Activated CD4-positive, alpha-beta T cell treated with anti-CD3 and anti-CD28 coated beads, Interleukin-2, amount 50 U/mL, for 24 hours (primary cell): ENCODE measurements around the gene CSGALNACT2.
"Not testable (repeated sequence)": the region's sequence is repeated elsewhere in the genome, so short reads cannot be mapped to it uniquely, and the experiment has no call there.

Experiments used
- DNase-seq, 2 donors: peaks; one replicate each; pipeline ENCODE4 v3.0.0-alpha.2; 2020; ENCODE audit warnings: low read depth in 1 of 2, low spot score in 1 of 2

CSGALNACT2 gene

DNA sequence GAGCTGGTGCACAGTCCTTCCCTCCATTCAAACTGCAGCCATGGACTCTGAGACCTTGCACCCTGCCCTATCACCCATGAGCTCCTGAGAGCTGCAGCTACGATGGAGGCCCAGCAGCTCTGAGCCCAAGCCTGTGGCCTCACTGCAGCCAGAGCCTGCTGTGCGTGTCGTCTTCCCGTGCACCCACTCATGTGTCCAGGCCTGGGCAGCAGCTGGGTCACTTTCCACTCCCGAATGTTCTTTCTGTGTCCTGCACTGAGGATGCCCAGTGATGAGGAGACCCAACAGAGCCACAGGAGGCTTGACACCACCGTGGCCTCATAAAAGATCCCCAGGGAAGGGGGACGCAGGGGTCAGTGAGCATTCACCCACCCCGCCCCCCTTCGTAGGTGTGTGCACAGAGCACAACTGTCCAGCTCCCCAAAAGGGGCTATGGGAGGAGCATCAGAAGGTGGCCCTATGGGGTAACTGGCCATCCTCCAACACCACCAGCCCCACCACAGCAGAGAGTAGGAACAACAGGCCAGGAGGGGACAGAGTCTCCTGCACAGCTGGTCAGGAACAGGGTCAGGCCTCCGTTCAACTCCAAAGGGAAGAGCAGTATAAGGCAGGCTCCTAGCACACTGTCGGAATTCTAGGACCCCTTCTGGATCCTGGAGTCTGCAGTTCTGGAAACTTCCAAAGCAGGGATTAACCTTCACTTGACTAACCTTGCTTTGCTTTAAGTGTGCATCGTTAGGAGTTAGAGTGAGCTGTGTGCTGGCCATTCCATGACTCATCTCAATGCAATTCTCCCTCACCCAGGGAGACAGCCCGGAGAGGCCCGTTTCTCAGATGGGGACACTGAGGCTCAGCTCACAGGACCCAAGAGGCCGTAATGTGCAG lies 76.1 kb downstream of the CSGALNACT2 start:
- no peak for DNase-seq

DNA sequence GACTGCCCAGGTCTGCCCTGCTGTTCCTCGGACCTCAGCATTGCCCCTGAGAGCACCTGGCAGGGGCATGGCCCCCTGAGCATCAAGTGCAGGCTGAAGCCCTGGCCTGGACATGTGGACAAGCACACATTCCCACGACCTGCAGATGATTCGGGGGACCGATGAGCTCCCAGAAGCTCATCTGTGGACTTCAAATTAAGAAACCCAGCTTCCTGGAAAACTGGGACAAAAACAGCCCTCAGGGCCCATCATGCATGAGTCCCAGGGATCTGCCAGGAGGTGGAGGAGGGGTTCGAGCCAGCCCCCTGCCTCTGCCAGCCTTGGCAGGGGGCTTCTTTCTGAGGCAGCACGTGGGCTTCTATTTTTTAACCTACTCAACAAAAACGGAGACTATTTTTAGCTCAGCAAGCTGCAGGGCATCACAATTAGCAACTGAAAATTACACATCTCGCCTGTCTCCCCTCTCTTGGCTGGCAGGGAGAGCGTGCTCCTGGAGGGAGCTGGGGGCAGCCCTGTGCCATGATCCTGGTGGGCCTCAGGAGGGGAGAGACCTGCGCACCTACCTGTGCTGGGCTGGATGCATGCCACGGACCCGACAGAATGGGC lies 76.8 kb downstream of the CSGALNACT2 start:
- DNase-seq: no peak

DNA sequence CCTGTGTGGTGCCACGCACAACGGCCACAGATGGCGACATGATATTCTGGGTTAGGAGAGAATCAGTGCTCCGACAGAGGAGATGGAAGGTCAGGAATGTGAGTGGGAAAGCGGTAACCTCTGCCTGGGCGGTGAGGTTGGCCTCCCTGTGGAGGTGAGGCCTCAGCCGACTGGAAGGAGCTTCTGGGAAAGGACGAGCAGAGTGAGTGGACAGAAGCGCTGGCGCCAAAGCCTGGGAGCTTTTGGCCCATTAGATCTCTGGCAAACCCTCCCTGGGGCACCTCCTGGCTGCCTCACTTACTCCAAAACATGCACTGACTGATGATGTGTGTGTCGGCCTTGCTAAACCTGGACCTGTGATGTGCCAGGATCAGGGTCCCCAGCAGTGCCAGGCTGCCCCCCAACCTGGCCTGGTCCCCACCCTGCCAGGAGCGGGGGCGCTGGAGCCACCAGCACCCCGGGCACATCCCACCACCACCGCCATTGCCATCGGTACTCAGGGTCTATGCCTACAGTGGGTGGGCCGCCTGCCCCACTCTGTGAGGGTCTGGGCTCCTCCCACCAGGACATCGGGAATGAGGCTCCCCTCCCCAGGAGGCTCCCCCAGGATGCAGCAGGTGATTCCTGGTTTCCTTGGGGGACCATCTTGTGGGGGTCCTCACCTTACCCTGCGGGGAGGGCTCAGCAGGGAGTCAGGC lies 77.7 kb downstream of the CSGALNACT2 start:
- no peak for DNase-seq

DNA sequence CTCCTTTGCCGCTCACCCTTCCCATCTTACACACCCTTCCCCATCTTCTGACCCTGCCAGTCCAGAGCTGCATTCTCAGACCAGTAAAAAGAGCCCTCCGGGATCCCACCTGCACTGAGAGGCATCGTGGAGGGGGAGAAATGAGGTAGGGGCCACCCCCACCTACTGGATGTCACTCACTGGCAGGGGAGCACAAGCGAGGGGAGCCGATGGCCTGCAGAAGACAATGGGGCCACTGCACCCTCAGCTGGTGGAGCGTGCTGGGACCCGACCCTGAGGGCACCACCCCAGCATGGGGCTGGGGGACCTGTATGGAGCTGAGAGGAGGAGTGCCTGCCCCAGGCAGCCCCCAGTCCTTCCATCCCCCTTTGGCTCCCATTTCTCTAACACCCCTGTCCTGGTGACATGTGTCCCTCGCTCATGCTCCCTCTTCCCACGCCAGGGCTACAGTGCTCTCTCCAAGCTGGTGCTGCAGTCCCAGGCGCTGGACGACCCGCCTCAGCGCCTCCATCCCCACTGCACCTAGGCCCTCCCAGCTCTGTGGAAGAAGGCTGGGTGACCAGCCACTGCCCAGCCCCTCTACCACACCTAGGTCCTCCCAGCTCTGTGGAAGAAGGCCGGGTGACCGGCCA lies 78.8 kb downstream of the CSGALNACT2 start:
- no peak for DNase-seq

DNA sequence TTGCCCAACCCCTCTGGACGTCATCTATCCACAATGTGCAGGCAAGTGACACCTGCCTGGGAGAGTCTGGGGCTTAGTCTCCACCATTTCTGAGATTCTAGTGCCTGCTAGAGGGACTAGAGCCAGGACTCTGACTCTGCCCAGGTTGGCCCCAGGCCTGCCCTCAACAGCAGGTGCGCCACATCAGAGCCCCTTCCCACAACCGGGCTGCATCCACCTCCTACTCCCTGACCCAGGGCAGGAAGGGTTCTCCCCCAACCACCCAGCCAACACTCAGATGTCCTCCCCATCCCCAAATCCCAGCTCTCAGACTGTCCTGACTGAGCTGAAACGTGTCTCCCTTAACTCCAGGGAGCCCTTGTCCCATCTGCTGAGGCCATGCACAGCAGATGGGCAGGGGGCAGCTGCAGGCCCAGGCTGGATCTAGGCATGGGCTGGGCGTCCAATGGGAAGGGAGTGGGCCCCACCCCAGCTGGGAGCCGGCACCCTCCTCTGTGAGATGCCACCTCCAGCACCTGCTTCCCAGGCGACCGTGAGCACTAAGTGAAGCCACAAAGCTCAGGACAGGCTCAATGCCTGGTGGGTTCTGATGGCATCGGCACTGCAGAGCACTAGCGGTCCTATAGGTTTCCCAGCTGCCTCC lies 79.4 kb downstream of the CSGALNACT2 start:
- no peak for DNase-seq

DNA sequence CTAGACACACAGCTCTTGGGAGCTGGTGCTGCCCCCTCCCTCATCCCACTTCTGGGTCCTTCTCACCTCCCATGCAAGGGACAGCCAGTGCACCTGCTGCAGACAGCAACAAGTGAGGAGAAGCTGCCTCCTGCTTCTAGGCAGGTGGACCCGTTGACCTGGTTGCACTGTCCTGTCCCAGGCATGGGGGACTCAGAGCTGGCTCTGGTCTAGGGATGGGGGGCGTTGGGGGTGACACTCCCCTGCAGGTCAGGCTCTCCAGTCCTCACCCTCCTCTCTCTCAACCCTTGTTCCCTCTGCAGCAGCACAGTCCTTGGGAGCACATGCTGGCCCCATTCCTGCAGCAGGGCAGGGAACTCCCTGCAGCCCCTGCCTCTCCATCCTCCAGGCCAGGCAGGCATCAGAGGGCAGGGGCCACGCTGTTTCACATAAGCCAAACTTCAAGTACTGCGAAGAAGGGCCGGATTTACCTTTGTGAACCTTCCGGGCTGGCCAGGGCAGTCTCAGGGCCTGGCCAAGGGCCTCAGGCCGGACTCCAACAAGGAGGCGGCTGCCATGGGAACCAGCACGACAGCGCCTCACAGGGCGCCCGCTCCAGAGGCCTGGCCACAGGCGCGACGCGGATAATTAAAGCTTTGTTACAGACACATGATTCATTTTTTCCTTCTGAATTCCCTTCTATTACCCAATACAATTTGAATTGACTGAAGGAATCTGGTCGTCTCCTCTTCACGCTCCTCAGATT lies 80.1 kb downstream of the CSGALNACT2 start:
- no peak for DNase-seq

DNA sequence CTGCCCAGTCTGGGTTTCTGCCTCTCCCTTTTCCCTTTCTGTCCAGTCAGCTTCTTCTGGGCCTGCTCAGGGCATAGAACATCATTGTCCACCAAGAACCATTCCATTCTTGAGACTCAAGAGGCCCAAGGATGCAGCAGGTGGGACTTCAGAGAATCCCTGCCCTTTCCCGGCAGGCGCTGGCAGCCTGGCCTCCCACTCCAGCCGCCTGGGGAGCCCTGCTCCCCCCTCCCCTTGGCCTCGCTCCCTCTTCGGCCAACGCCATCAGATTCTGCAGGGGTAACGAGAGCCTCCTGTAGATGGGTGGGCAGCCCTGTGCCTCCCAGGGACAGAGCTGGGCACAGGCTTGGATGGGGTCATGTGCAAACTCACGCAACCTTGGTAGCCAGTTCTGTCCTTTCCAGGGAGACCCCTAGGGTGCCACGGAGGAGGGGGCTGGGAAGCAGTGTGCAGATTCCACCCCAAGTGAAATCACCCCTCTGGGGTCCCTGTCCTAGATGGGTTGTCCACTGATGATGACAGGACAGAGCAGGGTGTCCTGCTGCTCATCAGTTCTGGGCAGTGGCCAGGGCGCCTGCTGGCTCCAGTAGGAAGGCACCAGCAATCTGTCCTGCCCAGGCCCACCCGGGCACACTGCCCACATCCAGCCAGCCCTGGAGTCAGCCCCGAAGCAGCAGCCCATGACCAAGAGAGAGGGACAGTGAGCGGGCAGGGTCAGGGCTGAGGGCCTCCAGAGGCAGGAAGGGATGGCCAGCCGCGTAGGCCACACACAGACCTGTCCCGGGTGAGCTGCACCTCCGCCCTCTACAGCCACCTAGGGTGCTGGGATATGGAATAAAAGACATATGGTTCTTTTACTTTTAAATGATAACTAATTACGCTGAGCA lies 80.9 kb downstream of the CSGALNACT2 start:
- DNase-seq: no peak

DNA sequence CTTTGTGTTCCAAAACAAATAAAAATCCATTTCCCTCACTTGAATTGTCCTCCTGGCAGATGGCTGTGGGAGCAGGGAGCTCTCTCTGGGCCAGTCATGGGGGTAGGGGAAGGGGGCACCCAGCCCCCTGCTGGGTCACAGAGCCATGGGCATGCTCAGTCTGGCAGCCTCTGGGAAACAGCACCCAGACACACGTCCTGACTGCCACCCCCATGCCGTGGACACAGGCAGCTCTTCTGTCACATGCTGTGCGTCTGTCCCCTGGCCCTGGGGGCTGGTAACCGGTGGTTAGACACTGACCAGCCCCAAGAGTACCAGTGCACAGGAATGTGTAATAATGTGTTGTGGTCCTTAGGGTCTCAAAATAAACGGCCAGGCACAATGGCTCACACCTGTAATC lies 81.6 kb downstream of the CSGALNACT2 start:
- no peak for DNase-seq

DNA sequence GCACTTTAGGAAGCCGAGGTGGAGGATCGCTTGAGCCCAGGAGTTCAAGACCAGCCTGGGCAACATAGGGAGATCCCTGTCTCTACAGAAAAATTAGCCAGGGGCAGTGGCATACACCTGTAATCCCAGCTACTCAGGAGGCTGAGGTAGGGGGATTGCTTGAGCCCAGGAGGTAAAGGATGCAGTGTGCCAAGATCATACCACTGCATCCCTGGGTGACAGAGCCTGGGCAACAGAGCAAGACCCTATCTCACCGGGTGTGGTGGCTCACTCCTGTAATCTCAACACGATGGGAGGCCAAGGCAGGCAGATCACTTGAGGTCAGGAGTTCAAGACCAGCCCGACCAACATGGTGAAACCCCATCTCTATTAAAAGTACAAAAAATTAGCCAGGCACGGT lies 82.0 kb downstream of the CSGALNACT2 start:
- not testable (repeated sequence) for DNase-seq

DNA sequence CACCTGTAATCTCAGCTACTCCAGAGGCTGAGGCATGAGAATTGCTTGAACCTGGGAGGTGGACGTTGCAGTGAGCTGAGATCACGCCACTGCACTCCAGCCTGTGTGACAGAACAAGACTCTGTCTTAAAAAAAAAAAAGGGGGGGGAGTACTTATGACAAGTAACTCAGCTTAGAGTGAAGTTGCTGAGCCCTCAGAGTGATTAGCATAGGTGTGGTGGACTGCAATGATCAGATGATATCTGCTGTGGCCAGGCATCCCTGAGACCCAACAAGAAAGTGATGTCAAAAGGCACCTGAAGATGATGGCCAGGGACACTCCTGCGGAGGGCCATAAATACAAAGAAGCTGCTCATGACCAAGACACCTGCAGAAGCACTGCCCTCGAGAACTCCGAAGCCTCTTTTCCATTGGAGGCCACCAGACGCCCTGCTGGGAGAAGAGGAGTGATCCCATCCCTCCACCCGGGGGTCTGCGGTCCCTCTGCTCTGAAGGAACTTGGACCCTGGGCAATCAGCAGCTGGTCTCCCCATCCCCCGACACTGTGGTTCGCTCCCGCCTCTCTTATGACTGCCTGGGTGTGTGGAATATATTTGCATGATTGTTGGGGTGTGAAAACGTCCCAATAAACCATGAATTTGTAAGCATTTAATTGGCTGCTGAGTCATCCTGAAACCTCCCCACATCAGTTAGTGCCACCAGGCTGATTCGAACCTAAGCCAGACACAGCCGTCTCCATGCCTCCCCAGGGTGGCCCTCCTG lies 82.6 kb downstream of the CSGALNACT2 start:
- DNase-seq: no peak

DNA sequence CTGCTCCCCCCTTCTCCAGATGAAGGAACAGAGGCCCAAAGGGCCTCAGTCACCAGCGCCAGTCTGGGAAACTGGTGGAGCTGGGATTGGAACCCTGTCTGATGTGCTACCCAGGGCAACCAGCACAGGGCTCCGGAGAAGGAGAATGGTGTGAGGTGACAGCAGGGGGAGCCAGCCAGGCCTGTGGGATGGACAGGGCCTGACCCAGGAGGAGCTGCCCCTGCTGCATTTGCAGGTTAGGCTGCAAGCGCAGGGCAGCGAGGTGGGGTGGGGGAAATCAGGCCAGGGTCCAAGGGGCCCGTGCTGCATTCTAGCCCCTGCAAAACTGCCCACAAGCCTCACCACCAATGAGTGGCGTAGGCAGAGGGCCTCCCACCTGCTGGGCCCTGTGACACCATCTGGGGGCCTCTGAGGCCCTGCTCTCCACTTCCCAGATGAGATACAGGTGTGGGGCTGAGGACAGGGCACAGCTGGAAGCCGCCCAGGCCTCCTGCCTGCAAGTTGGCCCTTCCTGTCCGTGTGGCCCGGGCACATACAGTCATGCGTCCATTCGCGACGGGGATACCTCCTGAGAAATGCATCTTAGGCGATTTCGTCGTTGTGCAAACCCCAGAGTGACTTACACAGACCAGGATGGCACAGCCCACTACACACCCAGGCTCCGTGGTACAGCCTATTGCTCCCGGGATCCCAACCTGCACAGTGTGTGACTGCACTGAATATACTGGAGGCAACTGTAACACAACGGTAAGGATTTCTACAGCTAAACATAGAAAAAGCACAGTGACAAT lies 83.4 kb downstream of the CSGALNACT2 start:
- DNase-seq: no peak

DNA sequence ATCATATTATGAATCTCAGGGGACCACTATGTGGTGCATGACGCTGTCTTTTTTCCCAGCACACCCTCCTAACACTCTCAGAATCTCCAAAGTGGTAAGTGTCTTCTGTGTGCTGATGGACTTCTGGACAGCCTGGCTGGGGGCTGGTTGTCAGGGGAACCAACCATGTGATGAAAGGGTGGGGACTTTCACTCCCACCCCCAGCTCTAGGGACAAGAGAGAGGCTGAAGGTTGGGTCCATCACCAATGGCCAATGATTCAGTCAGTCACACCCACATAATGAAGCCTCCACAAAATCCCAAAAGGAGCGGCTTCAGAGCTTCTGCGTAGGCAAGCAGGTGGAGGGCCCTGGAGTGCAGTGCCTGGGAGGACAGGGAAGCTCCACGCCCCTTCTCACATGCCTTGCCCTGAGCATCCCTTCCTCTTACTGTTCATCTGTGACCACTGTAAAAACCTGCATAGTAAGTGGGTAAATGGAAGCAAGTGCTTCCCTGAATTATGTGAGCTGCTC lies 84.0 kb downstream of the CSGALNACT2 start:
- DNase-seq: no peak

DNA sequence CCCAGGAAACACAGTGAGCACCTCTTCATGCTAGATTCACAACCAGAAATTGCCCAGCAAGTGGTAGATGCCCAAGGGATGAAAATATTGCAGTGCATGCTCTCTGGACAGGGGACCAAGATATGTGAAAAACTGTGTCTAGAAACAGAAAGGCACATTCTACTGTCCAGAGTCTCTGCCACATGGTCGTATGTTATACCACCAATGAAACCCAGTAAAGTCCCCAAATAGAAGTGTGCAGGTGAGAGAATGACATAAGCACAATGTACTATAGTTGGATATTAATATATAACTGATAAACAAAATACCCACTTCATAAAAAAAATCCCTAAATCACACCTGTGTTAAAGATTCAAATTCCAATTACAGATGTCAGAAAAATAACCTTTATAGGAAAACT lies 84.8 kb downstream of the CSGALNACT2 start:
- DNase-seq: no peak

DNA sequence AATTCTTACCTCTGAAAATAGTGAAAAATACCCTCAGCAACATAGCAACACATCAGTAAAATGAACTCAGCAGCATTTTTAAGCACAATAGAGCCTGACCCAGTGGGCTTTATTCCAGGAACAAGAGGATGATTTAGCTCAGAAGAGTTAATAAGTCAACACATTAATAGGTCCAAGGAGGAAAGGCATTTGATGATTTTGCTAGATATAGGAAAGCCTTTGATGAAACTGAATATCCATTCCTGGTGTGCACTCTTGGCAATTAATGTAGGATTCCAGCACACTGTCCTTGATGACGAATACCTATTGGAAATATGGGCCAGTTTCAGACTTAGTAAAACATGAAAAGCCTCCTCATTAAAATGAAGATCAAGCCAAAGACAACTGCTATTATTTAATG lies 86.1 kb downstream of the CSGALNACT2 start:
- no peak for DNase-seq

DNA sequence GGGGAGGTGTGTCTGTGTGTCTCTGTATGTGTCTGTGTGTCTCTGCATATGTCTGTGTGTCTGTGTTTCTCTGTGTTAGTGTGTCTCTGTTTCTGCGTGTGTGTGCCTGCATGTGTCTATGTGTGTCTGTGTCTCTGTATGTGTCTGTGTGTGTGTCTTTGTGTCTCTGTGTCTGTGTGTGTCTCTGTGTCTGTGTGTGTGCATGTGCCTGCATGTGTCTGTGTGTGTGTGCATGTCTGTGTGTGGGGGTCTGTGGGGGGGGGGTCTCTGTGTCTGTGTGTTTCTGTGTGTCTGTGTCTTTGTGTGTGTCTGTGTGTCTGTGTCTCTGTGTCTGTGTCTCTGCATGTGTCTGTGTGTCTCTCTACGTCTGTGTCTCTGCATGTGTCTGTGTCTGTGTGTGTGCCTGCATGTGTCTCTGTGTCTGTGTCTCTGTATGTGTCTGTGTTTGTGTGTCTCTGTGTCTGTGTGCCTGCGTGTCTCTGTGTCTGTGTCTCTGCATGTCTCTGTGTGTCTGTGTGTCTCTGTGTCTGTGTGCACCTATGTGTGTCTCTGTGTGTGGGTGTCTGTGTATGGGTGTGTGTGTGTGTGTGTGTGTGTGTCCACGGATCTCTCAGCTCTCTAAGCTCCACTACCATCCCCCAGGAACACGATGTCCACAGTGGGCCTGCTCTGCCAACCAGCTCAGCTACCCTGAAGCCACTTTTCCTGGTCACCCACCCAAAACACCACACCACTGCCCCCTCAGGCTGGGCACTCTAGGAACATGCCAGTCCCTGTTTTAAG lies 87.0 kb downstream of the CSGALNACT2 start:
- no peak for DNase-seq

DNA sequence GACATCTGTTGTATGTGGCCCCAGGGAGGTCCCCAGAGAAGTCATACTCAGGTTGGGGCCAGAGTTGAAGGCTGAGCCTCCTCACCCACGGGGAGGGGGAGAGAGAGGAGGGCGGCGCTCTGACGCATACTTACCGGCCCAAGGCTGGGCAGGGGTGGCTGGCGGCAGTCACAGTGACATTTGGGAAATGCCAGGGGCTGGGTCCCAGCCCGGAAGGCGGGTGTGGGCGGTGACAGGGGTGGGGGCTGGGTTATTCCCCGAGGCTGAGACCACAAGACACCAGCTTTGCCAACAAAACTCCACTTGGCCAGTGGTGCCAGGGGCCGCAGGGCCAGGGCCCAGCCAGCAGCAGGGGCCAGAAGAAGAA lies 87.5 kb downstream of the CSGALNACT2 start:
- no peak for DNase-seq

DNA sequence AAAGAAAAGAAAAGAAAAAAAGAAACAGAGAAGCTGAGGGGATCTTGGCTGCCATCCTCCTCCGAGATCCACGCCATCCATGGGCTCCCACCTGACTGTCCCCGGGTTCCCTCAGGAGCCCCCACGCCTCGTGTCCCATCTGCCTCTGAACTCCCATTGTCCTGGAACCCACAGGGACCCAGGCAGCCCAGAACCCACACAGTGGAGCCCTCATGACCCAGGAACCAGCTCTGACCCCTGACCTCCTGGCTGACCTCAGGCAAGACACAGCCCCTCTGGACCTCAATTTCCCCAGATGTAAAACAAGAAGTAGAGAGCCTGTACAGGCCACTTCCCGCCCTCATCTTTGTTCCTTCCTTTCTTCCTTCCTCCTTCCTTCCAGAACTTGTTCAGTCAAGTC lies 88.2 kb downstream of the CSGALNACT2 start:
- DNase-seq: no peak
